GM12878 (cell line): ENCODE data around the gene KERA. TPM values are rescaled to one million over a fixed set of nuclear protein-coding genes. Genes with fewer than 3 reads are reported as not detected.

Experiments
- BRCA1 ChIP-seq: IDR thresholded peaks from 2 replicates; pipeline ENCODE4 v1.6.1; 2011; ENCODE audit warnings: low read depth, low read length, improper control_type of control experiment
- CBX3 ChIP-seq: fragments of 200-600 bp; sonication (generic); IDR thresholded peaks from 2 replicates; pipeline ENCODE4 v1.6.1; 2016; ENCODE audit warnings: low read depth, borderline replicate concordance
- CBX5 ChIP-seq: sonication (generic); IDR thresholded peaks from 2 replicates; pipeline ENCODE4 v1.6.1; 2016; ENCODE audit warnings: low read depth, moderate library complexity, mild to moderate bottlenecking, inconsistent platforms
- EP300 ChIP-seq, 2 experiments: fragments of 150-350 bp in 1 of 2; IDR thresholded peaks; 2 replicates each; pipeline ENCODE4 v1.6.1; 2011 to 2012; ENCODE audit warnings: low read depth in 2 of 2, low read length in 2 of 2, borderline replicate concordance in 1 of 2, improper control_type of control experiment in 1 of 2, inconsistent platforms in 1 of 2; ENCODE audit not compliant: control insufficient read depth in 1 of 2
- FOXM1 ChIP-seq: IDR thresholded peaks from 2 replicates; pipeline ENCODE4 v1.6.1; 2012; ENCODE audit warnings: low read depth, mild to moderate bottlenecking, inconsistent platforms, low read length, moderate library complexity
- HDGF ChIP-seq: fragments of 450-650 bp; IDR thresholded peaks from 2 replicates; pipeline ENCODE4 v1.6.1; 2016; ENCODE audit warnings: antibody characterized with exemption
- MTA2 ChIP-seq: fragments of 450-650 bp; IDR thresholded peaks from 2 replicates; pipeline ENCODE4 v1.6.1; 2016; ENCODE audit warnings: low read depth, mild to moderate bottlenecking, moderate library complexity
- RBBP5 ChIP-seq: fragments of 200-600 bp; sonication (generic); conservative IDR thresholded peaks from 2 replicates; pipeline ENCODE4 v1.6.1; 2016
- SMC3 ChIP-seq: IDR thresholded peaks from 2 replicates; pipeline ENCODE4 v1.6.1; 2011; ENCODE audit warnings: low read length, improper control_type of control experiment, borderline replicate concordance
- ZNF384 ChIP-seq: IDR thresholded peaks from 2 replicates; pipeline ENCODE4 v1.6.1; 2012; ENCODE audit warnings: low read depth, mild to moderate bottlenecking, low read length, improper control_type of control experiment, borderline replicate concordance
- polyA plus RNA-seq, 11 experiments: library from polyadenylated mRNA; depleted of rRNA in 4 of 11; unstranded in 6 of 11; stranded (reverse) in 5 of 11; fragments of >200 nt; fragmentation: Nextera tagmentation in 4 of 11; fragmentation: Illumina TruSeq in 1 of 11; extraction: Ambion mirVana in 4 of 11; extraction: Trizol in 1 of 11; gene quantifications; 1 replicate in 1 of 11; 2 replicates in 10 of 11; pipeline versions ENCODE4 v1.2.1 to v1.2.3, GENCODE V29; 2011 to 2016; ENCODE audit warnings: inconsistent platforms in 2 of 11, missing spikeins in 2 of 11, low read depth in 1 of 11
- total RNA-seq, 4 experiments: library from RNA; depleted of rRNA in 3 of 4; stranded (reverse); fragments of >200 nt in 3 of 4; fragmentation: Illumina TruSeq in 1 of 4; extraction: Trizol in 1 of 4; gene quantifications; 2 replicates each; pipeline versions ENCODE4 v1.2.1 to v1.2.3, GENCODE V29; 2013 to 2021
- TF ChIP-seq, protein P1 (sequence below): IDR thresholded peaks from 2 replicates; pipeline ENCODE4 v1.6.1; 2012; ENCODE audit warnings: low read depth, low read length, improper control_type of control experiment

KERA gene
- total and polyA plus RNA-seq, 10 of the 15 experiments (the other 5 are each of a cell fraction or from before 2014, with no cell fraction given) = not detected

GRCh38 chr12:91009319-91009950, 48.4 kb downstream of the KERA start (continued):
- TF ChIP-seq, protein P1, sequence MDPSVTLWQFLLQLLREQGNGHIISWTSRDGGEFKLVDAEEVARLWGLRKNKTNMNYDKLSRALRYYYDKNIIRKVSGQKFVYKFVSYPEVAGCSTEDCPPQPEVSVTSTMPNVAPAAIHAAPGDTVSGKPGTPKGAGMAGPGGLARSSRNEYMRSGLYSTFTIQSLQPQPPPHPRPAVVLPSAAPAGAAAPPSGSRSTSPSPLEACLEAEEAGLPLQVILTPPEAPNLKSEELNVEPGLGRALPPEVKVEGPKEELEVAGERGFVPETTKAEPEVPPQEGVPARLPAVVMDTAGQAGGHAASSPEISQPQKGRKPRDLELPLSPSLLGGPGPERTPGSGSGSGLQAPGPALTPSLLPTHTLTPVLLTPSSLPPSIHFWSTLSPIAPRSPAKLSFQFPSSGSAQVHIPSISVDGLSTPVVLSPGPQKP = no peak
- peak; percentile 99 for TF ChIP-seq MTA2
- TF ChIP-seq FOXM1 = peak; percentile 86; the same call in 1 of the 2 replicates
- TF ChIP-seq BRCA1 = no peak
- peak; percentile 59 to 77; a peak in 2 of 4 replicates for TF ChIP-seq EP300 (IDR thresholded peaks at IDR 0.05; ENCODE audit: borderline replicate concordance in 1 of 2, control insufficient read depth in 1 of 2, low read depth in 2 of 2, low read length in 2 of 2)
- no peak for TF ChIP-seq ZNF384
- TF ChIP-seq HDGF = no peak
- TF ChIP-seq RBBP5 = no peak
- no peak for TF ChIP-seq SMC3
- no peak for TF ChIP-seq CBX3
- TF ChIP-seq CBX5 = no peak
